K562 (cell line): ENCODE measurements around the gene SEC22A. TPM values are rescaled to one million over a fixed set of nuclear protein-coding genes. Genes with fewer than 3 reads are reported as not detected.

Experiments used
- ATAC-seq: fragments of 200-7000 bp; cut with Tn5 transposase; 3 replicates; pipeline ENCODE4 v1.9.1; 2020; ENCODE audit warnings: moderate library complexity
- BruUV-seq: library from RNA; stranded (reverse); fragments of 400-500 nt; replicated peaks from 2 replicates; lab custom pipeline; 2021; lab: Mats Ljungman, UMichigan
- CTCF ChIA-PET: fragments of 300-600 bp; formaldehyde crosslinking; extraction: SDS; loops from one replicate; lab custom pipeline; 2021; ENCODE audit warnings: low intra/inter-chr PET ratio; lab: Yijun Ruan, JAX
- POLR2A ChIA-PET: fragments of 300-600, 350-650 bp; sonication (Branson Sonifier 250); formaldehyde crosslinking; extraction: SDS; loops from one replicate; lab custom pipeline; 2021; ENCODE audit warnings: antibody characterized with exemption, inconsistent platforms; lab: Yijun Ruan, JAX
- DNase-seq, 4 experiments: peaks; one replicate each; pipeline versions ENCODE4 v3.0.0 to v3.0.0-alpha.2; 2011 to 2018; ENCODE audit warnings: low spot score in 3 of 4, mixed read lengths in 3 of 4; ENCODE audit errors: extremely low read depth in 1 of 4
- FAIRE-seq: peaks from 2 replicates; lab custom pipeline; 2011; peaks lifted over from hg19 to GRCh38; lab: Jason Lieb, UNC
- H2AFZ ChIP-seq: 2 replicates; pipeline ENCODE4 v1.6.0; 2011; ENCODE audit warnings: low read depth, low read length, control low read depth, inconsistent platforms
- H3K27ac ChIP-seq: fragments of 200-600 bp; 3 replicates; pipeline ENCODE4 v1.8.0; 2011; ENCODE audit warnings: low read depth, mild to moderate bottlenecking, control low read depth, inconsistent platforms, low read length, moderate library complexity, mixed read lengths; ENCODE audit errors: extremely low read depth
- H3K27me3 ChIP-seq, 2 experiments: fragments of 300-600 bp in 1 of 2; 2 replicates in 1 of 2; 3 replicates in 1 of 2; pipeline versions ENCODE4 v1.6.0 to v1.8.0; 2011; ENCODE audit warnings: inconsistent platforms in 2 of 2, low read length in 2 of 2, mild to moderate bottlenecking in 1 of 2, mixed read lengths in 1 of 2, moderate library complexity in 1 of 2; ENCODE audit not compliant: control insufficient read depth in 2 of 2, insufficient read depth in 2 of 2
- H3K36me3 ChIP-seq: fragments of 300-600 bp; 3 replicates; pipeline ENCODE4 v1.8.0; 2011; ENCODE audit warnings: mild to moderate bottlenecking, low read length, inconsistent platforms; ENCODE audit not compliant: control insufficient read depth, insufficient read depth
- H3K4me1 ChIP-seq, 2 experiments: fragments of 200-600 bp in 1 of 2; replicated peaks in 1 of 2; 2 replicates in 1 of 2; 3 replicates in 1 of 2; pipeline versions ENCODE4 v1.5.1 to v1.8.0; 2011; ENCODE audit warnings: inconsistent platforms in 2 of 2, low read length in 2 of 2, mild to moderate bottlenecking in 1 of 2, mixed read lengths in 1 of 2, moderate library complexity in 1 of 2; ENCODE audit not compliant: control insufficient read depth in 2 of 2, insufficient read depth in 2 of 2
- H3K4me2 ChIP-seq: 2 replicates; pipeline ENCODE4 v1.6.1; 2011; ENCODE audit warnings: low read length, control low read depth, inconsistent platforms, mixed read lengths; ENCODE audit not compliant: insufficient read depth
- H3K4me3 ChIP-seq: fragments of 200-600 bp; sonication (generic), shearing (Covaris generic); 2 replicates; pipeline ENCODE4 v1.5.1; 2016; ENCODE audit warnings: control low read depth, inconsistent platforms
- H3K79me2 ChIP-seq: fragments of 200-600 bp; 3 replicates; pipeline ENCODE4 v1.8.0; 2011; ENCODE audit warnings: low read length, inconsistent platforms; ENCODE audit not compliant: control insufficient read depth, insufficient read depth
- H3K9ac ChIP-seq, 2 experiments: 2 replicates each; pipeline versions ENCODE4 v1.6.0 to v1.6.1; 2011; ENCODE audit warnings: low read depth in 2 of 2, low read length in 2 of 2, control low read depth in 1 of 2, inconsistent platforms in 1 of 2, mild to moderate bottlenecking in 1 of 2, mixed read lengths in 1 of 2; ENCODE audit not compliant: insufficient read depth in 1 of 2
- H3K9me1 ChIP-seq: one replicate; pipeline ENCODE4 v1.6.0; 2011; ENCODE audit warnings: inconsistent platforms, mild to moderate bottlenecking, low read length, moderate library complexity; ENCODE audit not compliant: control insufficient read depth, insufficient read depth
- H3K9me3 ChIP-seq: replicated peaks from 2 replicates; pipeline ENCODE4 v1.5.1; 2011; ENCODE audit warnings: low read depth, low read length, inconsistent platforms; ENCODE audit not compliant: control insufficient read depth, insufficient read depth
- H4K20me1 ChIP-seq: replicated peaks from 2 replicates; pipeline ENCODE4 v1.6.1; 2011; ENCODE audit warnings: low read length, inconsistent platforms, mixed read lengths; ENCODE audit not compliant: control insufficient read depth, insufficient read depth
- ARID2 ChIP-seq: fragments of 450-650 bp; IDR thresholded peaks from 2 replicates; pipeline ENCODE4 v1.6.1; 2017; ENCODE audit warnings: antibody characterized with exemption, mild to moderate bottlenecking
- ELF2 ChIP-seq: fragments of 250-450 bp; sonication (Bioruptor Pico); IDR thresholded peaks from 2 replicates; pipeline ENCODE4 v1.5.0; 2021; ENCODE audit warnings: mild to moderate bottlenecking
- KDM1A ChIP-seq, 2 experiments: fragments of 450-650 bp; IDR thresholded peaks; 2 replicates each; pipeline ENCODE4 v1.6.1; 2016; ENCODE audit warnings: mild to moderate bottlenecking in 2 of 2
- MBD2 ChIP-seq: sonication (generic); IDR thresholded peaks from 2 replicates; pipeline ENCODE4 v1.6.1; 2016; ENCODE audit warnings: low read depth, borderline replicate concordance
- PHF8 ChIP-seq: fragments of 200-600 bp; sonication (generic); IDR thresholded peaks from 2 replicates; pipeline ENCODE4 v1.6.1; 2012; ENCODE audit warnings: mixed run types, mild to moderate bottlenecking, inconsistent platforms, low read length, moderate library complexity, borderline replicate concordance
- PHTF2 ChIP-seq: fragments of 250-450 bp; sonication (Bioruptor Pico); IDR thresholded peaks from 2 replicates; pipeline ENCODE4 v1.5.0; 2021; ENCODE audit warnings: mild to moderate bottlenecking
- SRSF3 ChIP-seq: fragments of 200-400 bp; formaldehyde crosslinking; IDR thresholded peaks from 2 replicates; pipeline ENCODE4 v1.6.1; 2016; ENCODE audit warnings: mild to moderate bottlenecking, low read length, moderate library complexity; ENCODE audit not compliant: insufficient read depth
- ZNF644 ChIP-seq: fragments of 200-800 bp; sonication (Bioruptor generic); IDR thresholded peaks from 2 replicates; pipeline ENCODE4 v1.6.1; 2016; ENCODE audit warnings: low read depth, missing genetic modification characterization, missing compliant biosample characterization
- WGBS: fragments of 100-300 bp; shearing (Covaris generic); methylation state at CpG from one replicate; pipeline ENCODE4 v1.1.6; 2016; ENCODE audit warnings: low coverage, mixed read lengths; ENCODE audit not compliant: insufficient coverage; ENCODE audit errors: missing lambda C conversion rate; 5-methylcytosine and 5-hydroxymethylcytosine counted together
- in situ Hi-C: fragments of 300-500 bp; cut with MboI; formaldehyde crosslinking; loops from 4 replicates; pipeline ENCODE4 v1.15.0; 2018; ENCODE audit warnings: inconsistent platforms, mixed read lengths
- intact Hi-C: fragments of 100-400 bp; cut with micrococcal nuclease; formaldehyde crosslinking; loops from 2 replicates; pipeline ENCODE4 v1.14.2; 2022
- polyA plus RNA-seq, 8 experiments: library from polyadenylated mRNA; depleted of rRNA in 4 of 8; stranded (reverse) in 5 of 8; unstranded in 3 of 8; fragments of >200 nt; fragmentation: Nextera tagmentation in 2 of 8; fragmentation: Illumina TruSeq in 1 of 8; extraction: Ambion mirVana in 2 of 8; extraction: Trizol in 1 of 8; gene quantifications; 2 replicates each; pipeline versions ENCODE4 v1.2.1 to v1.2.3, GENCODE V29; 2011 to 2014; ENCODE audit warnings: inconsistent platforms in 1 of 8, missing spikeins in 1 of 8
- total RNA-seq, 7 experiments: library from RNA; depleted of rRNA in 6 of 7; stranded (reverse); fragments of >200 nt in 6 of 7; fragmentation: Illumina TruSeq in 2 of 7; extraction: Trizol in 2 of 7; gene quantifications; 2 replicates each; pipeline versions ENCODE4 v1.2.1 to v1.2.3, GENCODE V29; 2011 to 2021; ENCODE audit warnings: low replicate concordance in 1 of 7
- TF ChIP-seq, protein P1 (sequence below): fragments of 450-650 bp; formaldehyde crosslinking; IDR thresholded peaks from 2 replicates; pipeline ENCODE4 v1.4.0; 2020; ENCODE audit warnings: mild to moderate bottlenecking, moderate library complexity

SEC22A gene
- total and polyA plus RNA-seq, 9 of the 15 experiments (the other 6 are each of a cell fraction or from before 2014, with no cell fraction given): 7.9 to 44.5 (median 20.5) TPM

DNA sequence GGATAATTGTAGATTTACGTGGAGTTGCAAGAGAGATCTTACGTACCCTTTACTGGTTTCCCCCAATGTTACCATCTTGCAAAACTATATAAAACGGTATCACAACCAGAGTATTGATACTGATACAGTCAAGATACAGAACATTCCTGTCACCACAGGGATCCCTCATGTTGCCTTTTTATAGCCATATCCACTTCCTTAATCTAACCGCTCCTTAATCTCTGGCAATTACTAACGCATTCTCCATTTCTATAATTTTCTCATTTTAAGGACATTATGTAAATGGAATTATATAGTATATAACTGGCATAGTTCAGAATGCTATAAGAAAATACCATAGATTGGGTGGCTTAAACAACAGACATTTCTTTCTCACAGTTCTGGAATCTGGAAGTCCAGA, 61.1 kb downstream of the SEC22A start:
- CTCF ChIA-PET: no interaction called here
- TF ChIP-seq, protein P1, sequence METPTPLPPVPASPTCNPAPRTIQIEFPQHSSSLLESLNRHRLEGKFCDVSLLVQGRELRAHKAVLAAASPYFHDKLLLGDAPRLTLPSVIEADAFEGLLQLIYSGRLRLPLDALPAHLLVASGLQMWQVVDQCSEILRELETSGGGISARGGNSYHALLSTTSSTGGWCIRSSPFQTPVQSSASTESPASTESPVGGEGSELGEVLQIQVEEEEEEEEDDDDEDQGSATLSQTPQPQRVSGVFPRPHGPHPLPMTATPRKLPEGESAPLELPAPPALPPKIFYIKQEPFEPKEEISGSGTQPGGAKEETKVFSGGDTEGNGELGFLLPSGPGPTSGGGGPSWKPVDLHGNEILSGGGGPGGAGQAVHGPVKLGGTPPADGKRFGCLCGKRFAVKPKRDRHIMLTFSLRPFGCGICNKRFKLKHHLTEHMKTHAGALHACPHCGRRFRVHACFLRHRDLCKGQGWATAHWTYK (CRISPR knock-in tag): no peak
- TF ChIP-seq PHF8: no peak
- no peak for TF ChIP-seq PHTF2 (CRISPR knock-in tag)
- no peak for TF ChIP-seq KDM1A (IDR thresholded peaks at IDR 0.05)
- no peak for TF ChIP-seq ELF2
- no peak for TF ChIP-seq ARID2
- no peak for TF ChIP-seq MBD2
- TF ChIP-seq SRSF3: no peak
- TF ChIP-seq ZNF644 (tag): no peak
- H3K4me2 ChIP-seq: no peak overlapping the region
- no peak overlapping the region for H3K4me3 ChIP-seq
- FAIRE-seq: no peak
- H3K9ac ChIP-seq: no peak overlapping the region
- no peaks in the 10 kb centered on the region for H4K20me1 ChIP-seq
- POLR2A ChIA-PET: no interaction called here
- intact Hi-C loops (loop anchor here (10.0 kb wide), 1 partner anchor 228 kb away; no protein-coding TSS in a partner anchor), in situ Hi-C loops (no loop called here)
- no peak for DNase-seq
- H2AFZ ChIP-seq: no peak overlapping the region
- no peaks in the 10 kb centered on the region for H3K9me1 ChIP-seq
- no peaks in the 10 kb centered on the region for H3K9me3 ChIP-seq
- no TSS peak for BruUV-seq
- H3K4me1 ChIP-seq: no peaks in the 10 kb centered on the region; a peak in 1 of 5 replicates
- H3K27ac ChIP-seq: no peak overlapping the region
- H3K27me3 ChIP-seq: no peaks in the 10 kb centered on the region
- H3K36me3 ChIP-seq: 0 out of 3 replicates have a peak, but pooled peaks cover 3% of the 10 kb centered on the region
- ATAC-seq: no peak
- WGBS: 88% methylated on average over 5 of the region's 5 CpGs
- no peaks in the 10 kb centered on the region for H3K79me2 ChIP-seq
